HG02798 (cell line): Measurements from ENCODE around the gene USP47.

Experiments
- ATAC-seq: cut with Tn5 transposase; IDR thresholded peaks from one replicate; pipeline ENCODE4 v1.9.1; 2021; ENCODE audit warnings: mild to moderate bottlenecking; ENCODE audit not compliant: unreplicated experiment, poor library complexity

Gene USP47

DNA sequence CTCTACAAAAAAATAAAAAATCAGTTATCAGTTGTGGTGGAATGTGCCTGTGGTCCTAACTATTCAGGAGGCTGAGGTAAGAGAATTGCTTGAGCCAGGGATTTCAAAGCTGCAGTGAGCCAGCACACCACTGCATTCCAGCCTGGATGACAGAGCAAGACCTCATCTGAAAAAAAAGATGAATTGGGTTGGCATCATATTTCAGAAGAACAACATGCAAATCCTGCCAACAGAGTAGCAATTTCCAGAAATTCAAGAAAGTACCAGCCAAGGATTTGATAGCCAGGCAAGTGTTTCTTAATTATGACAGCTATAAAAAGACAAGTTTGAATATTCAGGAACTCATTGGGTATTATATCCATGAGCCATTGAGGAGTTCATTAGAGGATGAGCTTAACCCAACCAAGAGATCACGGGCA lies 75.2 kb downstream of the USP47 start:
- ATAC-seq, result no peak

DNA sequence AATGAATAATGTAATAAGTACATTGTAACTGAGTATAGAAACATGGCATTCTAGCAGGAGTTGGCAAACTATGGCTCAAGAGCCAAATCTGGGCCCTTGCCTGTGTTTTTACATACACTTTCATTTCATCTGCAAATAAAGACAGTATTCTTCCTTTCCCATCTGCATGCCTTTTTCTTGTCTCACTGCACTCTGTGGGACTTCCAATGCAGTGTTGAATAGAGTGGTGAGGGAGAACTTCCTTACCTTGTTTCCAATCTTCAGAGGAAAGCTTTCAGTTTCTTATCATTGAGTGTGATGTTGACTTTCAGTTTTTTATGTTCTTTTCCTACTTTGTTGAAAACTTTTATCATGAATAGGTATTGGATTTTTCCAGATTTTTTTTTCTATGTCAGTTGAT lies 82.1 kb downstream of the USP47 start:
- no peak for ATAC-seq

GRCh38 chr11:11929920-11930319 lies 88.1 kb downstream of the USP47 start:
- no peak for ATAC-seq

DNA sequence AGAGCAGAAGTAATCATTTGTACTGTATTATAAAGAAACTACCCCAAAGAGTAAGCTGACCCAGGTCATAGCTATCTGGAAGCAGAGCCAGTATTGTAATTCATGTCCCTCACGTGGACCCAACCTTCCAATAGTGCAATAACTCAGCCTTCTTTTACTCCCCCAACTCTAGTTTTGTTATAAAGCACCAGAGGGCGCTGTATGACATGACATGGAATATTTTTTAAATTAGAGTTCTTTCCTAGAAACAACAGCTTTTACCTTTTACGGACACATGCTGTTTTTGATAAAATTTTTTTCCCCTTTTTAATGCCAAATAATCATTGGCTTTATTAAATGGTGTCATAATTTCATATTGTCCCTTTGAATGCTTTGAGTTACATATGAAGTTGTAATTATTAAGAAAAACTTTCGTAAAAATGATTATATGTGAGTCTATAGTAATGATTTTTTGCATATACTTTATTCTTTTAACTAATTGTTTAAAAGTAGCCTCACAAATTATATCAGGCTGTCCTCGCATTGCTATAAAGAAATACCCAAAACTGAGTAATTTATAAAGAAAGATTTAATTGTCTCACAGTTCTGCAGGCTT lies 89.8 kb downstream of the USP47 start:
- ATAC-seq, result no peak

DNA sequence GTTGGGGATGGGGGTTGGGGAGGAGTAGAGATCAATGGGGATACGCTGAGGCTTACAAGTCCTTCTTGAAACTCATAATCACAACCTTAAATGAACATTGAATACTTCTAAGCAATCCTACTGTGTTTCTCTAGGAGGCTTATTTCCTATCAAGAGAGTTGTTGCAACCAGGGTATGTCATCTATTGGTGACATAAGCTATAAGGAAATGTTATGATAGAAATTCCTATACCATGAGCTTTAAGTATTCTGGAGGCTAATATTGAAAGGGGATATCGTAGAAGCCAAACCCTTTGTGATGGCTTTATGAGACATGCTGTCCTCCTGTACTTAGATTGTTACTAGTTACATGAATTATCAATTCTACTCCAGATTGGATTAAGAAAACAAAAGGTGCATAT lies 93.8 kb downstream of the USP47 start:
- no peak for ATAC-seq

GRCh38 chr11:11937433-11937832 lies 95.7 kb downstream of the USP47 start:
- no peak for ATAC-seq

- no peak for ATAC-seq
These were observed 96.2 kb downstream of the USP47 start for GRCh38 chr11:11937957-11938356.

DNA sequence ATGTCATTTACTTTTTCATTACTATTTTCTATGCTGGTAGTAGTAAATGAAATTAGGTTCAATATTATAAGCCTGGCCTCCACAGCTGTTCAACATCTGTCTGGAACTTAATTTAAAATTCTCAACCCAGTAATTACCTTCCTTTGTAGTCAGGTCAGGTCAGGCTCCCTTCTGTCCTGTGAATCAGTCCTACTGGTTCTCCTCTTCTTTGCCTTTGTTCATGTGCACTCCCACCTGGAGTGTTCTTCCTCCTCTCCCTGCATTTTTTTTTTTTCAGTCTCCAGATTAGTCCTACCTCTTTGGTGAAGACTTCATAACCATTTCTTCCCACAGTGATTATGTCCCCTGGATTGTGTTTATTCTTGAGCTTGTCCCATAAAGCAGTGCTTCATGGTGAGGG lies 98.8 kb downstream of the USP47 start:
- no peak for ATAC-seq

DNA sequence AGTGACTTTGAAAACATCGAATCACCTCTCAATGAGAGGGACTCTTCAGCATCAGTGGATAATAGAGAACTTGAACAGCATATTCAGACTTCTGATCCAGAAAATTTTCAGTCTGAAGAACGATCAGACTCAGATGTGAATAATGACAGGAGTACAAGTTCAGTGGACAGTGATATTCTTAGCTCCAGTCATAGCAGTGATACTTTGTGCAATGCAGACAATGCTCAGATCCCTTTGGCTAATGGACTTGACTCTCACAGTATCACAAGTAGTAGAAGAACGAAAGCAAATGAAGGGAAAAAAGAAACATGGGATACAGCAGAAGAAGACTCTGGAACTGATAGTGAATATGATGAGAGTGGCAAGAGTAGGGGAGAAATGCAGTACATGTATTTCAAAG lies 100.9 kb downstream of the USP47 start:
- no peak for ATAC-seq

GRCh38 chr11:11944444-11944843 lies 102.7 kb downstream of the USP47 start:
- no peak for ATAC-seq

DNA sequence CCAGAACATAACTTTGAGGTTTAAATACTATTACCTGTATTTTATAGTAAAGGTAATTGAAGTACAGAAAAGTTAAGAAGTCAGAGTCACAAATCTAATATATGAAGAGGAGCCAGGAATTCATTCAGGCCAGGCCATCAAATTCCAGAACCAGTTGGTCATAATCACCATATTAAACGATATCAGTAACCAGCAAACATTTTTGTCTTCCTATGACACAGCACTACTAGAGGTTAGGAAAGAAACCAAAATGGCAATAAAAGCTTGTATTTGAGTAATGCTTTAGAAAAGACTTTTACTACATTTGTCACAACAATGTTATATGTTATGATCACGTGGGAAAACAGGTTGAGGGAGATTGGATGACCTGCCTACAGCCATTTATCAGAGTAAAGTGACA lies 104.4 kb downstream of the USP47 start:
- no peak for ATAC-seq

- no peak for ATAC-seq
These were observed 105.1 kb downstream of the USP47 start for GRCh38 chr11:11946878-11947277.

DNA sequence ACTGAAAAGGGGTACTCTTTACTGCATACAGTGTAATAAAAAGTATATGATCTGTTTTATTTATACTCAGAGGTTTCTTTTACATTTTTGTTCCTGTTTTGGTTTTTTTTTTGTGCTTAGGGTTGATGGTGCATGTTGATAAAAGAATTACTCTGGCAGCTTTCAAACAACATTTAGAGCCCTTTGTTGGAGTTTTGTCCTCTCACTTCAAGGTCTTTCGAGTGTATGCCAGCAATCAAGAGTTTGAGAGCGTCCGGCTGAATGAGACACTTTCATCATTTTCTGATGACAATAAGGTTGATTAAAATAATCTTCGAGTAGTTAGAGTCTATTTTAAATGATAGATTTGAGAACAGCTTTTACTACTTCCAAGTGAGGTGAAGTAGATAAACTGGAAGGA lies 106.1 kb downstream of the USP47 start:
- no peak for ATAC-seq

- no peak for ATAC-seq
These were observed 106.6 kb downstream of the USP47 start for GRCh38 chr11:11948242-11948947.

DNA sequence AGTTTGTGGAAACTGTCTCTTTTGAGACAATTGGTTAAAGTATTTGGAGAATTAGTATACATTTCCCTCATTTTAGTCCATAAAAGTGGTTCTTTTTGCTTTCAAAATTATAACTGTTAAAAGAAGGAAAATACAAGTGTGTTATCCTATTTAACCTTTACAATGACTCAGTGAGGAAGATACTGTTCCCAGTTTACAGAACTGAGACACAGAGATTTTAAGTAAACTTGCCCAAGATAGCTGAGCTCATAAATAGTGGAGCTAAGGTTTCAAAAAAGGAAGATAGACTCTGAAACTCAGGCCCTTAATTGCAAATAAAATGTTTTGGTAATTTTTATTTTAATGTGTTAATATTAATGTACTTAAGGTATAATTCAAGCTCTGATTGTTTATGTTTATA lies 107.7 kb downstream of the USP47 start:
- no peak for ATAC-seq

DNA sequence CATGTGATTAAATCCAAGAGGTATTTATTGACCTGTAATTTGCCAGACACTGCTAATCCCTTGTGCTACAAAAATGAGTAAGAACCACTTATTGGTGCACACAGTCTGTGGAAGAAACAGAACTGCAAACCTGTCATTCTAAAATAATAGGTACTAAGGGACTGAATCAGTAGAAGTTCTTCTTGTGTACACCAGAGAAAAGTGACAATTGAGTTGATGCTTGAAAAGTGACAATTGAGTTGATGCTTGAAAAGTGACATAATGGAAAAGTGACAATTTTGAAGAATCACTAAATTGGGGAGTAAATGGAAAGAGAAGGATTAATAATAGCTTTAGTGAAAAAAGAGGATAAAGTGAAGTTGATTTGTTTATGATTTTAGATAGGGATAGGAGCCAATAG lies 110.3 kb downstream of the USP47 start:
- no peak for ATAC-seq

DNA sequence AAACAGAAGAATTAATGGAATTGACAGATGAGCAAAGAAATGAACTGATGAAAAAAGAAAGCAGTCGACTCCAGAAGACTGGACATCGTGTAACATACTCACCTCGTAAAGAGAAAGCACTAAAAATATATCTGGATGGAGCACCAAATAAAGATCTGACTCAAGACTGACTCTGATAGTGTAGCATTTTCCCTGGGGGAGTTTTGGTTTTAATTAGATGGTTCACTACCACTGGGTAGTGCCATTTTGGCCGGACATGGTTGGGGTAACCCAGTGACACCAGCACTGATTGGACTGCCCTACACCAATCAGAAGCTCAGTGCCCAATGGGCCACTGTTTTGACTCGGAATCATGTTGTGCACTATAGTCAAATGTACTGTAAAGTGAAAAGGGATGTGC lies 114.2 kb downstream of the USP47 start:
- no peak for ATAC-seq

DNA sequence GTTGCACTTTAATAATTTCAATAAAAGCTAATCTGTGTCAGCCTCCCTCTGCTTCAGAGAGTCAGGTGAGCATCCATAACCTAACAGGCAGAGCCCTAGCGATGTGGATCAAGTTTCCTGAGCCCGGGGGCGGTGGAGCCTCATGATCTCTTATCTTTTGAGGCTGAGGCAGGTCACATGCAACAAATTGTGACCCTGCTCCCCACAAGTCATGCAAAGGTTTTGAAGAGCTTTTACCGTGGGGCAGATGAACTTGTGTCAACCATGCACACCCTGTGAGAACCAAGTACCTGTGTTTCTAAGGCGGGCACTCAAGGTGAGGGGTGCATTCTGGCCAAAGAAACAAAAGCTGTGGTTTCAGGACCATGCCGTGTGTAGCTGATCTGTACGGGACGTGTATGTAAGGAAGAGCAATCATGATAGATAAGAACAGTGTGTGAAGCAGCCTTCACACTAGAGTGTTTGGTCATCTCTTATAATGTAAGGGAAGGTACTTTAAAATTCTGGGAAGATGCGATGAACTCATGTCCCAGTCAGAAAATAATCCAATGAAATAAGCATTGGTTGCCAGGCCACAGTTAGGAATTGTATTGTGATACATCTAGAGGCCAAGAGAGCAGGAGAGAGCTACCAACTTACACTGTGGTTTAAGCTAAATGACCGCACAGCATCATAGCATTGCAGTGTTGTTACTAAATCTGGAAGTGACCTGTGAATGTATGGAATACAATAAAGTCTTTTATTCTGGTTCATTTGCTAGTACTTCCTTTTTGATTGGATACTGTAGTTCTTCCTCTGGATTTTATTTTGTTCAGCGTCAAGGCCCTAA lies 116.8 kb downstream of the USP47 start:
- ATAC-seq, result no peak

DNA sequence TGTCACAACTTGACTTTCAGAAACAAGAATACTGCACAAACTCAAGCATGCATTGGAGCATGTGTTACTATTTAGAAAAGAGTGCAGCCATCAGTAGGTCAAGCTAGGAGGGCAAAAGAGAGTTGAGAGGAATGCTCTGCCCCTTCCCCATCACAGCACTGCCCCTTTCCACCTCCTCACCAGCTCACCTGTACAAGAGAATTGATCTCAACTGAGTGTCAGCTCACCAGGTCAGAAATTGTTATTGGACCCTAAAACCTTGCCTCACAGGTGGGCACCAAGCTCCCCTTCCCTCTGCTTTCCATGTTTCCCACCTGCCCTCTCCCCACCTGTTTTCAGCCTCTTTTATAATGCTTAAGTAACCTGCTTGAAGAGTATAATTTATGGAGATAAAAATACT lies 117.8 kb downstream of the USP47 start:
- ATAC-seq, result no peak

- no peak for ATAC-seq
These were observed 118.9 kb downstream of the USP47 start for GRCh38 chr11:11960687-11961086.

GRCh38 chr11:11961399-11962028 lies 119.7 kb downstream of the USP47 start:
- no peak for ATAC-seq
